GM23338 (cell line): Measurements from ENCODE around the gene NAA15. TPM values are rescaled to one million over a fixed set of nuclear protein-coding genes. Genes with fewer than 3 reads are reported as not detected.

ENCODE experiments used
- ATAC-seq: fragments of 200-7000 bp; cut with Tn5 transposase; 3 replicates; pipeline ENCODE4 v1.9.1; 2020
- DNase-seq: peaks from one replicate; pipeline ENCODE4 v3.0.0-alpha.2; 2015; ENCODE audit warnings: low spot score
- H2AFZ ChIP-seq: fragments of 200-600 bp; sonication (generic); 2 replicates; pipeline ENCODE4 v1.8.0; 2016; ENCODE audit warnings: antibody characterized with exemption, mild to moderate bottlenecking, moderate library complexity
- H3F3A ChIP-seq: fragments of 200-600 bp; sonication (generic); replicated peaks from 2 replicates; pipeline ENCODE4 v1.8.0; 2017; ENCODE audit warnings: antibody characterized with exemption, mixed run types, low read depth
- H3K27ac ChIP-seq: fragments of 200-600 bp; sonication (generic); 2 replicates; pipeline ENCODE4 v1.6.1; 2016; ENCODE audit warnings: low read depth
- H3K27me3 ChIP-seq: fragments of 200-600 bp; sonication (generic); 2 replicates; pipeline ENCODE4 v1.8.0; 2016; ENCODE audit warnings: mild to moderate bottlenecking, mixed run types, moderate library complexity; ENCODE audit not compliant: insufficient read depth
- H3K36me3 ChIP-seq: fragments of 200-600 bp; sonication (generic); 2 replicates; pipeline ENCODE4 v1.8.0; 2016; ENCODE audit warnings: mild to moderate bottlenecking; ENCODE audit not compliant: insufficient read depth
- H3K4me1 ChIP-seq: fragments of 200-600 bp; sonication (generic); 2 replicates; pipeline ENCODE4 v1.8.0; 2016; ENCODE audit warnings: mild to moderate bottlenecking, moderate library complexity; ENCODE audit not compliant: insufficient read depth
- H3K4me2 ChIP-seq: fragments of 200-600 bp; sonication (generic); 2 replicates; pipeline ENCODE4 v1.7.1; 2017; ENCODE audit warnings: mixed run types
- H3K4me3 ChIP-seq: fragments of 200-600 bp; sonication (generic); 2 replicates; pipeline ENCODE4 v1.6.1; 2016; ENCODE audit warnings: mixed run types
- H3K79me2 ChIP-seq: fragments of 200-600 bp; sonication (generic); replicated peaks from 2 replicates; pipeline ENCODE4 v1.8.0; 2017; ENCODE audit warnings: mild to moderate bottlenecking; ENCODE audit not compliant: insufficient read depth
- H3K9me2 ChIP-seq: fragments of 200-600 bp; sonication (generic); 2 replicates; pipeline ENCODE4 v1.8.0; 2017; ENCODE audit not compliant: insufficient read depth
- H4K20me1 ChIP-seq: fragments of 200-600 bp; sonication (generic); replicated peaks from 2 replicates; pipeline ENCODE4 v1.8.0; 2017; ENCODE audit warnings: mild to moderate bottlenecking; ENCODE audit not compliant: insufficient read depth
- H3K27ac Mint-ChIP-seq: 2 replicates; pipeline ENCODE4 v1.8.0; 2020; ENCODE audit warnings: inconsistent platforms, mild to moderate bottlenecking, moderate library complexity, mixed read lengths
- H3K27me3 Mint-ChIP-seq: 3 replicates; pipeline ENCODE4 v1.8.0; 2022; ENCODE audit warnings: low read depth, mild to moderate bottlenecking, moderate library complexity, mixed read lengths, inconsistent platforms; ENCODE audit not compliant: insufficient read depth, poor library complexity
- H3K36me3 Mint-ChIP-seq: 3 replicates; pipeline ENCODE4 v1.8.0; 2021; ENCODE audit warnings: low read depth, mild to moderate bottlenecking, inconsistent platforms, moderate library complexity, mixed read lengths
- H3K4me1 Mint-ChIP-seq: 3 replicates; pipeline ENCODE4 v1.8.0; 2020; ENCODE audit warnings: mild to moderate bottlenecking, inconsistent platforms, mixed read lengths
- H3K4me3 Mint-ChIP-seq: 3 replicates; pipeline ENCODE4 v1.8.0; 2021; ENCODE audit warnings: moderate library complexity, mild to moderate bottlenecking, inconsistent platforms, mixed read lengths
- H3K9me3 Mint-ChIP-seq: 3 replicates; pipeline ENCODE4 v1.8.0; 2020; ENCODE audit warnings: moderate library complexity, mild to moderate bottlenecking, inconsistent platforms, mixed read lengths
- CREB1 ChIP-seq: fragments of 250-450 bp; sonication (Bioruptor Pico); IDR thresholded peaks from 2 replicates; pipeline ENCODE4 v1.5.0; 2020; ENCODE audit warnings: low read depth, mild to moderate bottlenecking, moderate library complexity
- CTCF ChIP-seq, 2 experiments: fragments of 200-600 bp in 1 of 2; sonication (generic) in 1 of 2; conservative IDR thresholded peaks; 2 replicates each; pipeline versions ENCODE4 v1.5.1 to v1.6.1; 2016 to 2017; ENCODE audit warnings: antibody characterized with exemption in 2 of 2, low read depth in 2 of 2, mild to moderate bottlenecking in 2 of 2, moderate library complexity in 1 of 2
- ETS1 ChIP-seq: IDR thresholded peaks from 2 replicates; pipeline ENCODE4 v1.6.1; 2016; ENCODE audit warnings: antibody characterized with exemption
- EZH2 ChIP-seq: fragments of 200-600 bp; sonication (generic); IDR thresholded peaks from one replicate; pipeline ENCODE4 v1.8.0; 2017; ENCODE audit warnings: antibody characterized with exemption, mild to moderate bottlenecking, low read depth; ENCODE audit not compliant: unreplicated experiment
- EZH2phosphoT487 ChIP-seq: fragments of 200-600 bp; sonication (generic); IDR thresholded peaks from one replicate; pipeline ENCODE4 v1.8.1; 2018; ENCODE audit warnings: antibody characterized with exemption; ENCODE audit not compliant: unreplicated experiment
- JUNB ChIP-seq: IDR thresholded peaks from one replicate; pipeline ENCODE4 v1.6.1; 2016; ENCODE audit warnings: antibody characterized with exemption; ENCODE audit not compliant: unreplicated experiment
- POLR2AphosphoS5 ChIP-seq: IDR thresholded peaks from 2 replicates; pipeline ENCODE4 v1.6.1; 2016; ENCODE audit warnings: antibody characterized with exemption, low read depth
- REST ChIP-seq: IDR thresholded peaks from one replicate; pipeline ENCODE4 v1.6.1; 2018; ENCODE audit warnings: antibody characterized with exemption; ENCODE audit not compliant: unreplicated experiment
- STAT1 ChIP-seq: IDR thresholded peaks from one replicate; pipeline ENCODE4 v1.6.1; 2016; ENCODE audit warnings: antibody characterized with exemption; ENCODE audit not compliant: unreplicated experiment
- ZNF114 ChIP-seq: fragments of 250-450 bp; sonication (Bioruptor Pico); IDR thresholded peaks from 2 replicates; pipeline ENCODE4 v1.5.0; 2020; ENCODE audit warnings: mild to moderate bottlenecking, moderate library complexity
- ZNF462 ChIP-seq: fragments of 250-450 bp; sonication (Bioruptor Pico); IDR thresholded peaks from 2 replicates; pipeline ENCODE4 v1.5.0; 2020; ENCODE audit warnings: mild to moderate bottlenecking, moderate library complexity
- polyA plus RNA-seq: library from polyadenylated mRNA; unstranded; fragments of >200 nt; fragmentation: Nextera tagmentation; extraction: Ambion mirVana; gene quantifications from 2 replicates; pipeline ENCODE4 v1.2.1, GENCODE V29; 2016
- total RNA-seq: library from RNA; depleted of rRNA; stranded (reverse); fragments of >200 nt; shearing (Covaris generic); gene quantifications from 2 replicates; pipeline ENCODE4 v1.2.3, GENCODE V29; 2014

The NAA15 gene
- total and polyA plus RNA-seq, 2 experiments from 2014 or later = 80.1 to 101 TPM

- H3K27ac Mint-ChIP-seq = peak overlapping the region; percentile 85
- no peak overlapping the region; the same call in 2 of the 3 replicates for H3K4me3 Mint-ChIP-seq
Observed at GRCh38 chr4:139324620-139325019, 23.3 kb downstream of the NAA15 start.

More at GRCh38 chr4:139324620-139325019, 23.3 kb downstream of the NAA15 start:
- peaks cover 34% of the 10 kb centered on the region for H3K4me1 Mint-ChIP-seq
- peaks cover 19% of the 10 kb centered on the region for H3K9me3 Mint-ChIP-seq
- H3K4me1 ChIP-seq = peaks cover 23% of the 10 kb centered on the region
- peak overlapping the region; percentile 22 for H3K4me2 ChIP-seq
- ATAC-seq = no peak
- peaks cover 48% of the 10 kb centered on the region for H4K20me1 ChIP-seq
- no peaks in the 10 kb centered on the region for H3K27me3 ChIP-seq
- H3K79me2 ChIP-seq = peaks cover 100% of the 10 kb centered on the region
- H3K27ac ChIP-seq = 0 out of 2 replicates have a peak overlapping the region, but pooled peaks have one; percentile 16
- no peak for DNase-seq
- H3K36me3 ChIP-seq = no peaks in the 10 kb centered on the region
- no peak overlapping the region for H3K4me3 ChIP-seq
- no peaks in the 10 kb centered on the region for H3K27me3 Mint-ChIP-seq
- H3K9me2 ChIP-seq = no peaks in the 10 kb centered on the region
- peaks cover 51% of the 10 kb centered on the region for H3K36me3 Mint-ChIP-seq
- H3F3A ChIP-seq = no peaks in the 10 kb centered on the region
- no peak overlapping the region for H2AFZ ChIP-seq
- TF ChIP-seq ZNF462 (CRISPR knock-in tag) = no peak
- no peak for TF ChIP-seq REST
- TF ChIP-seq STAT1 = no peak
- no peak for TF ChIP-seq CREB1 (CRISPR knock-in tag)
- no peak for TF ChIP-seq ETS1
- TF ChIP-seq POLR2AphosphoS5 = no peak
- TF ChIP-seq CTCF (conservative IDR thresholded peaks at IDR 0.05; ENCODE audit: low read depth in 2 of 2) = no peak
- no peak for TF ChIP-seq ZNF114 (CRISPR knock-in tag)
- no peak for TF ChIP-seq EZH2
- no peak for TF ChIP-seq EZH2phosphoT487
- TF ChIP-seq JUNB = no peak
